ENCODE measurements around the gene CDH23.

Gene CDH23

GRCh38 chr10:71610651-71611050 is 213.9 kb downstream of the CDH23 start:
- no peak for DNase-seq (ENCODE audit: low read depth)
- TF ChIP-seq CTCF (conservative IDR thresholded peaks at IDR 0.05; ENCODE audit: low read depth, low read length), result no peak
- no peak overlapping the region for H3K4me3 ChIP-seq (ENCODE audit: low read length)

- DNase-seq (ENCODE audit: low read depth), result no peak
- no peak for TF ChIP-seq CTCF (conservative IDR thresholded peaks at IDR 0.05; ENCODE audit: low read depth, low read length)
Observed at GRCh38 chr10:71611131-71611530, 214.4 kb downstream of the CDH23 start.

GRCh38 chr10:71611709-71612422 is 215.1 kb downstream of the CDH23 start:
- no peak for TF ChIP-seq CTCF (conservative IDR thresholded peaks at IDR 0.05; ENCODE audit: low read depth, low read length)
- H3K4me3 ChIP-seq (ENCODE audit: low read length), result no peak overlapping the region
- no peak for DNase-seq (ENCODE audit: low read depth)

More at GRCh38 chr10:71611131-71611530, 214.4 kb downstream of the CDH23 start:
- no peak overlapping the region for H3K4me3 ChIP-seq (ENCODE audit: low read length)

- no peak for DNase-seq (ENCODE audit: low read depth)
- no peak for TF ChIP-seq CTCF (conservative IDR thresholded peaks at IDR 0.05; ENCODE audit: low read depth, low read length)
- no peak overlapping the region for H3K4me3 ChIP-seq (ENCODE audit: low read length)
Observed at GRCh38 chr10:71613261-71613777, 216.6 kb downstream of the CDH23 start.

GRCh38 chr10:71613877-71614276 is 217.2 kb downstream of the CDH23 start:
- no peak for TF ChIP-seq CTCF (conservative IDR thresholded peaks at IDR 0.05; ENCODE audit: low read depth, low read length)
- no peak for DNase-seq (ENCODE audit: low read depth)
- no peak overlapping the region for H3K4me3 ChIP-seq (ENCODE audit: low read length)

- no peak for DNase-seq (ENCODE audit: low read depth)
- no peak overlapping the region for H3K4me3 ChIP-seq (ENCODE audit: low read length)
- no peak for TF ChIP-seq CTCF (conservative IDR thresholded peaks at IDR 0.05; ENCODE audit: low read depth, low read length)
Observed at GRCh38 chr10:71614946-71615345, 218.2 kb downstream of the CDH23 start.

Measured in retinal pigment epithelial cell (primary cell).